G401 (cell line): ENCODE measurements around the gene SLC26A1. TPM values are rescaled to one million over a fixed set of nuclear protein-coding genes. Genes with fewer than 3 reads are reported as not detected.

ENCODE experiments used
- DNase-seq: peaks from one replicate; pipeline ENCODE4 v3.0.0-alpha.2; 2015; ENCODE audit warnings: low spot score
- in situ Hi-C: cut with HindIII; loops from 2 replicates; pipeline ENCODE4 v1.10.0; 2016; ENCODE audit warnings: low sequenced_read_pairs, mixed read lengths
- total RNA-seq: library from RNA; depleted of rRNA; stranded (reverse); fragments of >200 nt; shearing (Covaris generic); gene quantifications from 2 replicates; pipeline ENCODE4 v1.2.3, GENCODE V29; 2014

Gene SLC26A1
- total RNA-seq, 1 experiment from 2014 or later = 0.85 TPM

DNA sequence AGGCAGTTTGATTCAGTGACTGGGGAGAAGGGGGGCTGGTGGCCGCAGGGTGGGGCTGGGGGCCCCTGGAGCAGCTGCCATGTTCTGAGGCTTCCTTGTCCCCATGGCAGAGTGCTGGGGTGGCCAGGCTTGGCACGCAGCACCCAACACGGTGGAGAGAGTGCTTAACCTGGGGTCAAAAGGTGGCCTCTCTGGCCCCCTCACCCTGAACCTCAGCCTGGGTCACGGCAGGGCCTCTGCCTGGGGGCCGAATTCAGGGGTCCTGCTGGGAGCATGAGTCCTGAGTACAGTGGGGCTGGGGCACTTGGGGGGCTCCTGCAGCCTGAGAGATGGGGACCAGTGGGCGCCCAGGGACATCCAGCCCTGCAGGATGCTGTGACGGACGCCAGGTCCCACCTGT is 38.1 kb upstream of the SLC26A1 start:
- DNase-seq = no peak
- in situ Hi-C loops = loop anchor here (10.0 kb wide), 1 partner anchor 57 kb away; the partner anchor contains the start of gene DGKQ

DNA sequence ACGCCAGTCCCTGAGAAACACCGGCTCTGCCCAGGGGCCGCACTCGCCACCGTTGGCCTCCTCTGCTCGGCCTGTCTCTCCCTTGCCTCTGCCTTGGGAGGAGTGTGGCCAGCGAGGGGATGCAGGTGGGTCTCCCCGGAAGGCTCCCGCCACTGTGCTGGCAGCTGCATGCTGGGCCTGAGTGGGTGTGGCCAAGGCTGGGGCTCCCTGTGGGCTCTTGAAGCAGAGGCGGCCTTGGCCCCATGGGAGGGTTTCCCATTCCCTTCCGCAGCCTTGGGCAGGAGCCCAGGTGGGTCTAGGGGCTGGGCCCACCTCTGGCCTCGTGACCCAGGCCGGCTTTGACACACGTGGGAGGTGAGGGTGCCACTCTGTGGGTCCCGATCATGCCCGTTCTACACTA is 37.4 kb upstream of the SLC26A1 start:
- in situ Hi-C loops = loop anchor here (10.0 kb wide), 1 partner anchor 56 kb away; the partner anchor contains the start of gene DGKQ
- no peak for DNase-seq

DNA sequence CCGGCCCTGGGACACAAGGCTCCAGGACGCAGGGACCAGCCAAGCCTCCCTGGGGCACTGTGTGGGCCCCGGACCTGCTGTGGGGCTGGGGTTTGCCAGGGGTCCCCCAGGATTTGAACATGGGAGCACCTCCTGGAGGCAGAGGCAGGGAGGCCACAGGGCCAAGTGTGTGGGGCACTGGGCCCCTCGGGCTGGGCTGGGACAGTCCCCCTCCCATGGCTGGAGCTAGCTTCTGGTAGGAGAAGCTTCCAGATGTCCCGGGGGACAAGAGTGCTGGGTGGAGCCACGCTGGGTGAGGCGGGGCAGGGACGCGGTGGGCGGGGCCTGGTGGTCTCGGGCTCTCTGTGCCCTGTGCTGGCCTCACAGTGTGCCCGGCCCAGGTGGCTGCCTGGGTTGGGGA is 36.8 kb upstream of the SLC26A1 start:
- DNase-seq = no peak
- in situ Hi-C loops = loop anchor here (10.0 kb wide), 1 partner anchor 55 kb away; the partner anchor contains the start of gene DGKQ

DNA sequence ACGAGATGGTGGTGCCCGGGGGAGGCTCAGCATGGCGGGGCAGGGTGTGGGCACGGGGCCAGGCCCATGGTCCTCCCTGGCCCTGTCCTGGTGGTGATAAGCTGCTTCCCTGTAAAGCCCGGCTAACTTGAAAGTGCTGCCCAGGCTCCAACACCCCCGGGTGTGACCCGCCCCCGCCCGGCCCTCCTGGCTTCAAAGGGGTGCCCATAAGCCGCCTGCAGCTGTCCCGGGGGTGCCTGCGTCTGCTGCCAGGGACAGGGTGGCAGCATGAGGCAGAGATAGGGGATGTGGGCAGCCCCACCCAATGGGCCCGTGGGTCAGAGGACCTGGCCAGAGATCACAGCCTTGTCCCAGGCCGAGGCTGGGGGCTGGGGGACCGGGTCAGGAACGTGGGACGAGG is 36.3 kb upstream of the SLC26A1 start:
- in situ Hi-C loops = no loop called here
- DNase-seq = no peak

DNA sequence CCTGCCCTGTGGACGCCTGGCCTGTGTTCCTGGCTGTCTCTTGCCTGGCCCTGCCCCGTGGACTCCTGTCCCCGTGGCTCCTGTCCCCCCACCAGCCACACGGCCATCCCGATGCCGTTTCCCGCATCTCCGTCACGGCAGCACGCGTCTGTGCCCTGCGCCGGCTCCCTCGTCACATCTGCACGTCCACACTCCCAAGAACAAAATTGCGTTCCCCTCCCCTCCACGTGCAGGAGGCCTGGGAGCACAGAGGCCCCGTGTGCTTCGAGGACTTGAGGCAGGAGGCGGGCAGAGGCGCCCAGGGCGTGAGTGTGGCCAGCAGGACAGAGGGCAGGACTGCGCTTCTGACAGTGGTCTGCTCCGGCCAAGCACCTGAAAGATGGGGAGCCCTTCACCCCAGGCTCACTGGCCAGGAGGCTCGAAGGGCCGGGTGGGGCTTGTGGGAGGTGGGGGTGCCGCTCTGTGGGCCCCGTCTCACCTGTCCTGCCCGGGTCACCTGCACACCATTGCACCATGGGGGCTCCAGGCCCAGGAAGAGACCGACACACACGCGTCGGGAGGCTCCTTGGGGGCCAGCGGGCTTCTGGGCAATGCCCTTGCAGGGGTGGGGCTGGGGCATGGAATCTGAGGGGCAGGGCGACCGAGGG is 35.5 kb upstream of the SLC26A1 start:
- in situ Hi-C loops = no loop called here
- no peak for DNase-seq

DNA sequence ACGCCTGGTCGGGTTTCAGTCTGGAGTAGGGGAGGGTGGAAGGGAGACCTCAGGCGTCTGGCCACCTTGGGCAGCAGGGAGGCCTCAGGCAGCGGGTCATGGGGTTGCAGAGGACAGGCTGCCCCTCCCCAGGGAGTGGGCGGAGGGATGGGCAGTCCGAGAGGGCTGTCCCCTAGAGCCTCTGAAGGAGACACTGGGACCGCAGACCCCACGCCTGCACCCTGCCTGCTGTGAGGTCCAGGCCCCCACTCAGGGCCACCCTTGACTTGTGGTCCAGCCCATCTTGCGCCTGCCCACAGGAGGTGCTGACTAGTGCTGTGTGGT is 34.7 kb upstream of the SLC26A1 start:
- no peak for DNase-seq
- in situ Hi-C loops = no loop called here

DNA sequence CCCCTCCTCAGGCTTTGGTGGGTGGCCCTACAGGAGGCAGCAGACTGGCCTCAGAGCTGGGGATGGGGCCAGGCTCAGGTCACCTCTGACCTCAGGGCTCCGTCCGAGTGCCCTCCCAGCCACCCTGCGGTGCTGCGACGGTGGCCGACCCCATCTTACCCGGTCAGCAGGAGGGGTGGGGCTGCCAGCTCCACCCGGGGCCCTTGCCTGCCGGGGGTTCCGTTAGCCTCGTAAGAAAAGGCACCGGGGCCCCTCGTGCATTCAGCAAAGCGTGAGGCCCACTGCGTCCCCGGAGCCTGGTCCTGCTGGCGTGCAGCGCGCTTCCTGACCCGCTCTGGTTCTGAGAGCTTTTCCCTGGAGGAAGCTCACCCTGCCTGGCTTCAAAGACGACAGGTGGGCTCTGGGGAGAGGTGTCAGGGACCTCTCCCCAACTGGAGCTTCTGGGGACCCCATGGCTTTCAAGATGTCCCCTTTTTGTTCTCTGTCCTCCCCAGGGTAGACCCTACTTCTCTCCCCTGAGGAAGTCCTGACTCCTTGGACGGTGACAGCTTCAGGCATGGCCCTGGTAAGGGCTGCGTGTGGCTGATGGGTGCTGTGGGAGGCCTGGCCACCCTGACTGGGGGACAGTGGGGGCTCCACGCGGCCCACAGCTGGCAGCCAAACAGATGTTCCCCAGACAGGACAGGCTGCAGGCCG is 34.2 kb upstream of the SLC26A1 start:
- no peak for DNase-seq
- in situ Hi-C loops = no loop called here

DNA sequence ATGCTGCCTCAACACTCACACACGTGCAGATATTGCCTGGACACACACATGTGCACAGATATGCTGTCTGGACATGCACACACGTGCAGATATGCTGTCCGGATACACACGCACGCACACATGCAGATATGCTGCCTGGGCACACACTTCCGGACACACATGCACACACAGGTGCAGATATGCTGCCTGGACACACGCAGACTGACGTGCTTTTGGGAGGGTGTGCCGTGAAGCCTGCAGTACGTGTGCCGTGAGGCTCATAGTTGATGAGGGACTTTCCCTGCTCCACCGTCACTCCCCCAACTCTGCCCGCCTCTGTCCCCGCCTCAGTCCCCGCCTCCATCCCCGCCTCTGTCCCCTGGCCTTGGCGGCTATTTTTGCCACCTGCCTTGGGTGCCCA is 32.9 kb upstream of the SLC26A1 start:
- in situ Hi-C loops = no loop called here

DNA sequence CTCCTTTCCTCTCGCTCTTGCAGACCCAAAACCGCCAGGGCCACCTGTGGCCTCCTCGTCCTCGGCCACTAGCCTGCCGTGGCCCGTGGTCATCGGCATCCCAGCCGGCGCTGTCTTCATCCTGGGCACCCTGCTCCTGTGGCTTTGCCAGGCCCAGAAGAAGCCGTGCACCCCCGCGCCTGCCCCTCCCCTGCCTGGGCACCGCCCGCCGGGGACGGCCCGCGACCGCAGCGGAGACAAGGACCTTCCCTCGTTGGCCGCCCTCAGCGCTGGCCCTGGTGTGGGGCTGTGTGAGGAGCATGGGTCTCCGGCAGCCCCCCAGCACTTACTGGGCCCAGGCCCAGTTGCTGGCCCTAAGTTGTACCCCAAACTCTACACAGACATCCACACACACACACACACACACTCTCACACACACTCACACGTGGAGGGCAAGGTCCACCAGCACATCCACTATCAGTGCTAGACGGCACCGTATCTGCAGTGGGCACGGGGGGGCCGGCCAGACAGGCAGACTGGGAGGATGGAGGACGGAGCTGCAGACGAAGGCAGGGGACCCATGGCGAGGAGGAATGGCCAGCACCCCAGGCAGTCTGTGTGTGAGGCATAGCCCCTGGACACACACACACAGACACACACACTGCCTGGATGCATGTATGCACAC is 31.8 kb upstream of the SLC26A1 start:
- in situ Hi-C loops = no loop called here
- DNase-seq = no peak

More for the DNA sequence above, 32.9 kb upstream of the SLC26A1 start:
- DNase-seq = no peak

DNA sequence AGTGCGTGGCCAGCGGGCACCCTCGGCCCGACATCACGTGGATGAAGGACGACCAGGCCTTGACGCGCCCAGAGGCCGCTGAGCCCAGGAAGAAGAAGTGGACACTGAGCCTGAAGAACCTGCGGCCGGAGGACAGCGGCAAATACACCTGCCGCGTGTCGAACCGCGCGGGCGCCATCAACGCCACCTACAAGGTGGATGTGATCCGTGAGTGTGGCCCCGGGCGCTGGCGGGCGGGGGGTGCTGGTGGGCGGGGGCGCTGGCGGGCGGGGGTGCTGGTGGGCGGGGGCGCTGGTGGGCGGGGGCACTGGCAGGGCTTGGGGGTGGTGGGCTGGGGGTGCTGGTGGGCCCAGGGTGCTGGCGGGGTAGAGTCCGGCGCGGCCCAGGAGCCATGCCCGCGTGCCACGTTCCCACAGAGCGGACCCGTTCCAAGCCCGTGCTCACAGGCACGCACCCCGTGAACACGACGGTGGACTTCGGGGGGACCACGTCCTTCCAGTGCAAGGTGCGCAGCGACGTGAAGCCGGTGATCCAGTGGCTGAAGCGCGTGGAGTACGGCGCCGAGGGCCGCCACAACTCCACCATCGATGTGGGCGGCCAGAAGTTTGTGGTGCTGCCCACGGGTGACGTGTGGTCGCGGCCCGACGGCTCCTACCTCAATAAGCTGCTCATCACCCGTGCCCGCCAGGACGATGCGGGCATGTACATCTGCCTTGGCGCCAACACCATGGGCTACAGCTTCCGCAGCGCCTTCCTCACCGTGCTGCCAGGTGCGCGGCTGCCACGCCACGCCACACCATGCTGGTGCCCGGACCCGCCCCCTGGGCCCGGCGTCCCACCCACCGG is 30.9 kb upstream of the SLC26A1 start:
- no peak for DNase-seq
- in situ Hi-C loops = no loop called here

DNA sequence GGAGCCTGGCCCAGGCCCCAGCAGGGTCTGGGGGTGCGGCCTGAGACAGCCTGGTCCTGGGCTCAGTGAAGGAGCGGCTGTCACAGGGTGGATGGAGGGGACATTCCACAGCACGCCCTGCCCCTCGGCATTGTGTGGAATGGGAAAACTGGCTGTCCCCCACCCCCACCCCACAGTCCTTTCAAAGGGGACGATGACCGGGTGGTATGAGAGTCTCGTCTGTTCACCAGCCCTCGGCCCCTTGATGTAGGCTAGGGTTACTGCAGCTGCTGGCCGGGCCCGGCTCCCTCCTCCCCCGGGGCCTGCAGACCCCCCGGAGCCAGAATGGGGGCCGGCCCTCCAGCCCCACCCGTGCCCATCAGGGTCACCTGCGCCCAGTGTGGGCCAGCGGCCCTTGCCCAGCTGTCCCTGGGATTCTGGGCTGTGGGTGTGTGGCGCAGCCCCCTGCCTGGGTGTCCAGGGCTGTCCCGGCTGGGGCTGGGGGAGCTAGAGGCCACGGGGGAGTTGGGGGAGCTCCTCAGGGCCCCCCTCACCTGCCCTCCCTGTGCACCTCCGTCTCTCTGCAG is 30.0 kb upstream of the SLC26A1 start:
- in situ Hi-C loops = no loop called here
- DNase-seq = no peak

DNA sequence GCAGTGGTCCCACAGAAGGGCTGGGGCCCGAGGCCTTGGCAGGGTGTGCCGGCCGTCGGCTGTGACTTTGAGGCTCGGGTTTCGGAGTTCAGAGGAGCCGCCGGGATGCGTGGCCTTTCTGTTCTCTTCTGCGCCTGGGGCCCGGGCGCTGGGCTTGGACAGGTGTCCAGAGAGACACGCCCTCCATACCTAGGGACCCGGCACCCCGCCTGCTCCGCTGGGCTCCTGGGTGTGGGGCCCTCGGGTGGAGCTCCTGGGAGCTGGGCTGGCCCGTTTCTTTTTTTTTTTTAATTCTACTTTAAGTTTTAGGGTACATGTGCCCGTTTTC is 29.5 kb upstream of the SLC26A1 start:
- no peak for DNase-seq

DNA sequence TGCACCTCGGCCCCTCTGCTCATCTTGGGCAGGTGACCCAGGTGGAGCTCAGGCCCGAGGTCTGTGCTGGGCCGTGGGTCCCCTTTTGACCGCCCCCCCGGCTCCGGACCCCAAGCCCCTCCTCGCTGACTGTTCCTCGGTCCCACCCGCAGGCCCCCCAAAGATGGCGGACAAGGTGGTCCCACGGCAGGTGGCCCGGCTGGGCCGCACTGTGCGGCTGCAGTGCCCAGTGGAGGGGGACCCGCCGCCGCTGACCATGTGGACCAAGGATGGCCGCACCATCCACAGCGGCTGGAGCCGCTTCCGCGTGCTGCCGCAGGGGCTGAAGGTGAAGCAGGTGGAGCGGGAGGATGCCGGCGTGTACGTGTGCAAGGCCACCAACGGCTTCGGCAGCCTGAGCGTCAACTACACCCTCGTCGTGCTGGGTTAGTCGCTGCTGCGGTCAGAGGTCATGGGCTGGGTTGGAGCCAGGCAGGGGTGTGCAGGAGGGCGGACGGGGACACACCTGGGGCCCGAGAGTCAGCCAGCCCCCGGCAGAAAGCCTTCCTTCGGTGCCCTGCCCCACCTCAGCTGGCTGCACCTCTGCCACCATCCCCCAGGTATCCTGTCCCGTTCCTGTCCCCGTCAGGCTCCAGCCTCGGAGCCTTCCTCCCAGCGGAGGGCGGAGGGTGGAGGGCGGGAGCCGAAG is 29.0 kb upstream of the SLC26A1 start:
- in situ Hi-C loops = no loop called here
- DNase-seq = no peak

More for the DNA sequence above, 29.5 kb upstream of the SLC26A1 start:
- in situ Hi-C loops = no loop called here

DNA sequence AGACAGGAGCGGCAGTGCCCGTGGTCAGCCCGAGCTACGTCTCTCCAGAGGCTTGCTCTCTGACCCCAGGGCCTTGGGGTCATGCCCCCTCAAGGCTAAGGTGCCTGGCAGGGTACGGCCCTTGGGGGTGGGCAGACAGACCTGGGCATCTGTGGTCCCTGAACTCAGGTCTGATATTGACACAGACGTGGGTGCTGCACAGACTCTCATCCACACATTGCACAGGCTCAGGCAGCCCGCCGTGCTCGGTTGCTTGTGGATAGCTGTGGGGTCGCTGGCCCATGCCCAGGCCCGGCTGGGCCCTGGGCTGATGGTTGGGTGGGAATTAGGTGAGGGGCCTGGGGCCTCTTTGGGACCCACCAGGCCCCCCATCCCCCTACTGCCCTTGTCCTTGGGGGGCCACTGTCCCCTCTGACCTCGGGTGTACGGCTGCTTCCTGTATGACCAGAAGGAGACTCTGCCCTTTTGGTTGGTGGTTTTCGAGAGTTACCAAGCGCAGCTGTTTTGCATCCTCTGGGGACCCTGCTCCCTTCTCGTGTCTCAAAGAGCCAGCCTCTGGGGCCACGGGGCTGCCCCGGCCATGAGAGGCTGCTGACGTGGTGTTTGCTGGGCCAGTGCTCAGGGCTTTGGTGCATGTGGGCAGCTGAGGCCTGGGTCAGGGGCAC is 28.3 kb upstream of the SLC26A1 start:
- in situ Hi-C loops = no loop called here
- DNase-seq = no peak

DNA sequence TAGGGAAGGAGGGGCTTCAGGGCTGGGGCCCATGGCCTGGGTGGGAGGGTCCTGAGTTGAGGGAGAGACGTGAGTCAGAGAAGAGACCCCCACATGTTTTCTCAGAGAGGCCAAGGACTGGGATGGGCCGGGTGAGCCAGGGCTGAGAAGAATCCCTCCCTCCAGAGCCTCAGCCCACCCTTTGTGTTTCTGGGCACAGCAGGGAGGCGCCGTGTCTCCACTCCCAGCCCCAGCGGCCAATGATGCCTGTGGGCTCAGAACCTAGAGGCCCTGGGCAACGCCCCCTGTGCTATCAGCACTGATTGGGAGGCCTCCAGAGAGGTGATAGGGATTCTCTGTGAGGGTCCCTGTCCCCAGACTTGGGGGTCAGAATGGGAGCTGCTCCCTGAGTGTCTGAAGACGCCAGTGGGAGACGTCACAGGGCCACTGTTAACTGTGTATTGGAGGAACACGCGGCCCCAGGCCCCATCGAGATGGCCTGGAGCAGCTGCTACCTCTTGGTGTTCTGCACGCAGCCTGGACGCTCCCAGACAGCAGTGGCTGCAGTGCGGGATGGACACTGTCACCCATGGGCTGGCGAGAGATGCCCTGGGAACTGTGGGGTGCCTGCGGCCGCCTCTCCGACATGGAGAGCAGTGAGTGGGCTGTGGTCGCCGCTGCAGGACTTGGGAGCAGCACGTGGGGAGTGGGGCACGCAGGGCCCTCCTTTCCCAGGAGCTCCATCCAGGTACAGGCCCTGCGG is 26.7 kb upstream of the SLC26A1 start:
- no peak for DNase-seq
- in situ Hi-C loops = no loop called here

DNA sequence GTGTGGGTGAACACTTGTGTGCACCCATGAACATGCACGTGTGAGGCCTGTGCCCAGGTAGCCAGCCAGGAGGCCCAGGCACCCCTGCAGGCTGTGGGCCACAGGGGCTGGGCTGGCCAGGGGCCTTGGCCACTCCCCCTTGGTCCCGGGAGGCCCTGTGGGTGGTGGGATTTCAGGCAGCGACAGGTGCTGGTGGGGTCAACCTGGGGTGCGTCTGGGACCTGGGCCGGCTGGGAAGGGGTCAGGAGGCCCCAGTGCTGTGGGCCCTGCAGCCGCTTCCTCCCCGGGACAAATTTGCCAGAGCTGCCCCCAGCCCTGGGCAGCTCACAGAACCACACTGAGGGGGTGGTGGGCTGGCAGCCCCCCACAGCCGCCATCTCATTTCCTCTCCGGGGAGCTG is 26.1 kb upstream of the SLC26A1 start:
- in situ Hi-C loops = no loop called here
- DNase-seq = no peak

DNA sequence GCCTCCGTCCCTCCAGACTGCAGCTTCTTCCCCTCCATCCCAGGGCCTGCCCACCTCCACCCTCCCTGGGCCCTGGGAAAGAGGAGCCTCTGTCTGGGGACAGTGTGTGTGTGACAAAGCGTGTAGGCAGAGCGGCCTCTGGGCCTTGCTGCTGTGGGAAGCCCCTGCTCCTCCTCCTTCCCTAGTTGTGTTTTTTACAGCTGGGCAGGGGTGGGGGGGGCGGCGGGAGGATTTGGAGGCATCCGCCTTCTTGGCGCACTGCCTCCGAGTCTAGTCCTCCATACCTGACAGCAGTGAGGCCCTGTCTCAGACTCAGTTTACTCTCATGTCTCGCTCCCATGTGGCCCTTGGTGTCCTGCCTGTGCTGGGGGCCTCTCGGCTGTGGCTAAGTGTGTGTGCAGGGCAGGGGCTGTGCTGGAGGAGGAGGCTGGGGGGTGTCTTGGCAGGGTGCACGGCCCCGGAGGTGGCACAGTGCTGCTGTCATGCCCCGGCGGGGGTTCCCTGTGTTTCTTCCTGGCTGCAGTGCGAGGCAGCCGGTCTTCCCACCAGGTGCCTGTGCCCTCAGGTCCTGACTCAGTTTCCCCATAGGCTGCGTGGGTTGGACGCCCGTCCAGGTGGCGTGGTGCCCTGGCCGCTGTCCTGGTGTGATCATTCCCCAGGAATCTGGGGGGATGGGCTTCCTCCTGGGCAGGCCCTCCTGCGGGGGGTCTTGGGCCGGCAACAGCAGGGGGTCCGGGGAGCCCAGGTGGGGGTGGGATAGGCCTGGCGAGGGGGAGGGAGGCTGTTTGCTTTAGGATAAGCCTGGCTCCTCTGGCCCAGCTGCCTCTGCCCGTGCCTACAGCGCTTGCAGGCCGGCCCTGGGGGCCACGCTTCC is 25.2 kb upstream of the SLC26A1 start:
- no peak for DNase-seq
- in situ Hi-C loops = no loop called here
